HG02571 (cell line): Measurements from ENCODE around the gene SIM1.

Source experiments
- ATAC-seq: cut with Tn5 transposase; IDR thresholded peaks from one replicate; pipeline ENCODE4 v1.9.1; 2021; ENCODE audit warnings: mild to moderate bottlenecking, moderate library complexity; ENCODE audit not compliant: unreplicated experiment

The SIM1 gene

DNA sequence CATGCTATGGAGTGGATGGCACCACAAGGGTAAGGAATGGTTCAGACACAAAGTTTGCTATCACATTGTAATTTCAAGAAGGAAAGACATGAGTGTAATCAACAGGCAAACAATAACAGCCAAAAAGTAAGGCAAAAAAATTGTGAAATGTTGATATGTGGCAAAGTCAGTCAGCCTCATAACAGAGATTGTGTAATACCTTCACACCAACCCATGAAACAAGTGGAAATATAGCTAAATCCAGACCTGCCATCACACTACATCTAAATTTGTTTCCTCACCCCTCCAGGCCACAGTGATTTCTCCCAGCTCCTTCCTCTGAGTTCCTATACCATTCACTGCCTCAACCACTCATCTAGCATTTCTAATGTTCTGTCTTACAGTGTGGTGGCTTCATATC, 37.3 kb downstream of the SIM1 start:
- no peak for ATAC-seq

- no peak for ATAC-seq
These were observed 37.9 kb downstream of the SIM1 start for GRCh38 chr6:100426744-100427338.

GRCh38 chr6:100426241-100426640, 38.5 kb downstream of the SIM1 start:
- no peak for ATAC-seq

DNA sequence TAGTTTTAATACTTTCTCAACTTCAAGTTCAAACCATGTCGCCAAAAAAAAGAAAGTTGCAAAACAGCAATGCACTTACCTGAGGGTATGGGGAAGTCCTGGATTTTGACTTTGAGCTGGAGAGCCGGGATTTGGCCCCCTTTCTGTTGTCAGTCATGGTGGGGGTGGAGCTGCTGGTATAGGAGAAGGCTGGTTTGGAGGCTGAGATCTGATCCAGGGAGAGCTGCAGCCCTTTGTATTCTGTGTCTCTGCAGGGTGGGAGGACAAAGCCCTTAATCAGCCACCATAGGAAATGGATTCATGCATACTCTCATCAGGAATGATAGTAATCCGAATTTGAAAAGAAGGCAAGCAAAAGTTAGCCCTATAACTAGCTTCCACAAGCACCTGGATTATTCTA, 44.0 kb downstream of the SIM1 start:
- ATAC-seq, result no peak

- ATAC-seq, result no peak
These were observed 47.7 kb downstream of the SIM1 start for GRCh38 chr6:100417036-100417435.

GRCh38 chr6:100415768-100416167, 49.0 kb downstream of the SIM1 start:
- ATAC-seq, result no peak

DNA sequence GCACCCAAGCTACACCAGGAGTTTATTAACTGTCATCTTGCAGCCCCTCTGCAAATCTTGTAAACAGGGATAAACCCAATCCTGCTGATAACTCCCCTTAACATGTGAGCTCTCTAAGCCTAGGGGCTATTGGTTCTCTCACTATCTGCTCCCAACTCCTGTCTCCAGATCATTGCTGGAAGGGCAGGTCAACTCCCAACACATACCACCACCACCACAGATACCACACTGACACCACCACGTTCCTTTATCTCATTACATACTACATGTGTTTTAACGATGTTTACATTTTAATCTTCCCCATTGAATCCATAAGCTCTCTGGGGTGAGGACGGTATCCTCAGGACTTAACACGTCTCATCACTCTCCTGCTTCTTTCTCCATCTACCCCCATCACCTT, 51.8 kb downstream of the SIM1 start:
- no peak for ATAC-seq

- no peak for ATAC-seq
These were observed 60.7 kb downstream of the SIM1 start for GRCh38 chr6:100404051-100404450.

- no peak for ATAC-seq
These were observed 71.2 kb downstream of the SIM1 start for GRCh38 chr6:100393493-100393892.

- ATAC-seq, result no peak
These were observed 72.3 kb downstream of the SIM1 start for GRCh38 chr6:100392423-100392822.

DNA sequence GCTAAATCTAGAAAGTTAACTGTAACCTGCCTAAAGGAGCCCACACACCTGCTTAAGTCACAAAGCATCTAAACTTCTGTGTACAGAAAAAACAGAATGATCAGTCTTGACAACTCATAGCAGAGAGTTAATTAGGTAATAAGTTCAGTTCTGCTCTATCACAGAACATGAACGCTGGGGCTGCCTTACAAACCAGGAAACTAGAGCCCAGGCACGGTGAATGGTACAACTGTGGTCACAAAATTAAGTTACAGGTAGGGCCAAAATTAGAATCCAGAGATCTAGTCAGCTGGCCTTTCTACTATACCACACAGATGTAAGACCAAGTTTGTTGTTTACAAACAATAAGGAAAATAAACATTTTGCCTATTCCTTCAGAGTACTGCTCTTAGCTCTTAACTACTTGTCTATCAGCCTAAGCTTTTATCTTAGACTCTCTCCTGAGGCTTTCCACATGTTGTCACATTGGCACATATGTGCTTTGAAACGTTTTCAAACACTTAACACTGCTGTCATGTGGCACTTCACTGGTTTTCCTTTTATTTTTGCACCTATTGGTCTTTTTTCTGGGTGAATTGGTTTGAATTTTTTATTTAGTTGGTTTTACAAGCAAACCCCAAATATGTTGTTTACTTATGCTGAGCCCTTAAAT, 75.7 kb downstream of the SIM1 start:
- no peak for ATAC-seq

DNA sequence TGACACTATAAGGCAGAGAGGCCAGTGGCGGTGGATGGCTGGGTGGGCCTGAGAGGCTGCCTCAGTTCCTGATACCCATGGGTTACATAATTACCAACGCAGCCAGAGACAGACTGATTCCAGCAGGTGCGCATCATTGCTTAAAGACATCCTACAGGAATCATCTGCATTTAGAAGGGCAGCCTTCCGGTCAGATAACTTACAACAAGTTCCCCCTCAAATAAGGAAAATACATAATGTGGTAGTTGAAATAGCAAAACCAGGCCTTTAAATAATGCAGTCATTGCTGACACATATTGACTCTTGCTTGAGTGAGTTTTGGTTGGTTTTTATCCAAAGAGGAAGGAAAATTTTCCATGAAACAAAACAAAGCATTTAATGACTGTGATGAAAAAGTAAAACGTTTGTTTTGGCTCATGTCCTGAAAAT, 81.9 kb downstream of the SIM1 start:
- no peak for ATAC-seq

DNA sequence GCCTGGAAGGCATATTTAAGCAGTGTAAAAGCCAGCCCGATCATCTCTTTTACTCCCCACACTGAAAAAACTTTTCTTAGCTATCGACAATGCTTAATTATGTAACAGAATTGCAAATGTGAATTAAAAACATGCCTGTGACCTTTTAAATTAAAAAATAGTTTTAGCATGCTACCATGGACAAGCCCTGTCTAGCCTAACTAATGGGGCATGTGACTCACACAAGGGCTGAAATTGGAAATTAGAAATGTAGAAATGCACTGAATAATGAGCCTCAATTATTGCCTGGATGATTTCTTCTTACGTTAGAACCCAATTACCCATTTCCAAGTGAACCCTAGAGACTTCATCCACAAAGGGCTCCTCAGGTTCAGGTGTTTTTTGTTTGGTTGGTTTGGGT, 82.7 kb downstream of the SIM1 start:
- ATAC-seq, result no peak

GRCh38 chr6:100381111-100381510, 83.6 kb downstream of the SIM1 start:
- ATAC-seq, result no peak

DNA sequence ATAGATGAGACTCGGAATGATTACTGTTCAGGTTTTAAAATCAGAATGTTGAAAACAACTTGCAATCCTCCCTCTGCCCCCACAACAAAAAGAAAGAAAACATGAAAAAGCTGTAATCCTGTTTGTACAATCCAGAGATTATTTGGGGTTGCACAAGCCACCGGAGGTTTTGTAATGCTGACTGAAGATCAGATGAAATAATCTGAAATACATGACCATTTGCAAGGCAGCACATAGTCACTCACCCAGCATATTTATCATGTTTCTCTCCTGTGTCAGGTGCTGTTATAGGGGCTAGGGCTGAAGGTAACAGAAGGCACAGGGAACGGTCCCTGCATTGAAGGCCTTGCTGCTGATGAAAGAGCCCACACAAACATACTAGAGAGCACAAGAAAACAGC, 85.3 kb downstream of the SIM1 start:
- ATAC-seq, result no peak

DNA sequence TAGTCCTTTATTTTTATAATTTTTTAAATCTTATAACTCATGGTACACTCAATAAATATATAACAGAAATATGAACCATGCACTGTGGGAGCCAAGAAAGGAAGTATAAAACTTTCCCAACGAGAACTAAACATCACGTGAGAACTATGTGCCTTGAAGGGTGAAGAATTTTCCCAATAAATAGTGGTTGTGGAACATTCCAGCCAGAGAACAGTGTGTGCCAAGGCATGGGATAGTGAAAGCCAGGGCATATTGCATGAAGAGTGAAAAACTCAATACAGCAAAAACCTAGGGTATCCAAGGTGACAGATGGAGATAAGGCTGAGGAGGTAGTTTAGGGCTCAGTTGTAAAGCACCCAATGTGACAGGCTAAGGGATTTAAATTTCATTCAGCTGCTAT, 86.1 kb downstream of the SIM1 start:
- no peak for ATAC-seq

- ATAC-seq, result no peak
These were observed 88.6 kb downstream of the SIM1 start for GRCh38 chr6:100376103-100376502.

- ATAC-seq, result no peak
These were observed 92.2 kb downstream of the SIM1 start for GRCh38 chr6:100372326-100373091.

DNA sequence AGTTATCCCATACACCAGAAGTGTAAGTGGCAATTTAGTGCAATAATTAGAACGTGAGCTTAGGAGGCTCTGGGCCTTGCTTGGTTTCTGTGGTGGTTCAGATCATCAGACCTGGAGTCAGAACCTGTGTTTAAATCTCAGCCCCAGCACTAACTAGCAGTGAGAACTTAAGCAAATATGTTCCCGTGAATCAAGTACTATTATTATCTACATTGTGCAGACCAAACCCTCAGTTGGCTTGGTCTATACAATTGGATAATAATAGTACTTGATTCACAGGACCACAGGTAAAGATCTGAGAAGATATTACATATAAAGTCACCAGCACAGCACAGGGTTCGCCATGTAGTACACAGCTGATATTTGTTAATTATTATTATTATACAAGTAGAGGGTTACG, 93.1 kb downstream of the SIM1 start:
- ATAC-seq, result no peak

- ATAC-seq, result no peak
These were observed 94.5 kb downstream of the SIM1 start for GRCh38 chr6:100370265-100370664.

DNA sequence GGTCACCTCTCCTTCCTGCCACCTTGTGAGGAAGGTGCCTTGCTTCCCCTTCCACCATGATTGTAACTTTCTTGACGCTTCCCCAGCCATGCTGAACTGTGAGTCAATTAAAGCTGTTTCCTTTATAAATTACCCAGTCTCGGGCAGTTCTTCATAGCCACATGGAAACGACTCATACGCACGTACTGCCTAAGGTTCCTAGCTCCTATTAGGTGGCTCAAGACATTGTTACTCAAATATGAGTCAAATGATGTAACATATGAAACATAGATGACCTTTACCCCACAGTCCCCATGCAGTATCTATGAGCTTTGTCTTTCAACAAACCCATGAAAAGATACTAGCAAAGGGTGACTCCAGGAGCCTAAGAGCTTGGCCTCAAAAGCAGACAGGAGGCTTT, 98.3 kb downstream of the SIM1 start:
- no peak for ATAC-seq

DNA sequence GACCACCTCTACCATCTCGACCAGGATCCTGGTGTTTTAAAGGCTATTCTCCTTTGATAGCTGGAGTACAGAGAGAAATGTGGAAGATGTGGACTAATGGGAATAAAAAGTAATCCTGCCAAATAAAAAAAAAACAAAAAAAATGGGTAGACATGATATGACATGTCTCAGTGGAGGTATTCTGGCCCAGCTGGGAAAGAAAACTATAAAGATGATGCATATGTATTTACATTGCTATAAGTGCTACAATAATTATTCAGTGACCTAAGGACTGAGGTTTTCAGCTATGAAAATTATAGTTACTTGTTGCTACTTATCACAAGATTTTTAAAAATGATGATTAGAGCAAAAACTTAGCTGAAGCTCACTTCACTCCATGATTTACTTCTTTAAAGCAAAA, 101.1 kb downstream of the SIM1 start:
- no peak for ATAC-seq
